Astrocyte (in vitro differentiated cells and primary cell): ENCODE results near the gene TGIF1.

ENCODE experiments used
- EZH2 ChIP-seq: IDR thresholded peaks from 2 replicates; pipeline ENCODE4 v1.6.1; 2012; ENCODE audit warnings: mild to moderate bottlenecking, low read length, inconsistent platforms; ENCODE audit not compliant: insufficient read depth
- TF ChIP-seq, protein P1 (sequence below): IDR thresholded peaks from 2 replicates; pipeline ENCODE4 v1.5.1; 2011; ENCODE audit warnings: low read depth, mild to moderate bottlenecking, inconsistent platforms, low read length, moderate library complexity; ENCODE audit not compliant: insufficient read depth

DNA sequence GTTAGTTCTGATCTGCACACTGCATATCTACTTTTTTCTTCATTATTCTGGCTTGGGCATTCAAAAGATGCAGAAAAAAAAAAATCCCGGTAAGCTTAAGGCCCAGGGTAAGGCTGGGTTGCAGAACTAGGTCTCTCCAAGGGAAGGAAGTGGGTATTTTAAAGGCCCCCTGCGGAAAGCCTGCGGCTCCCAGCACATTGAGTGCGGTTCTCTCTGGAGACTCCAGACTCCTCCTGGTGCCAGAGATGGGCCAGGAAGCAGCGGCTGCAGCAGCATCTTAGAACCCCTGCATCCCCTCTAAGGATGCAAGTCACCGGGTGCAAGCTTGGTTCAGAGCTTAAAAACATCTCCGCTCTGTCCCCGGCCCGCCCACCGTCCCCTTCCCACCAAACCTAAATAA, 49.5 kb downstream of the TGIF1 start:
- TF ChIP-seq, protein P1, sequence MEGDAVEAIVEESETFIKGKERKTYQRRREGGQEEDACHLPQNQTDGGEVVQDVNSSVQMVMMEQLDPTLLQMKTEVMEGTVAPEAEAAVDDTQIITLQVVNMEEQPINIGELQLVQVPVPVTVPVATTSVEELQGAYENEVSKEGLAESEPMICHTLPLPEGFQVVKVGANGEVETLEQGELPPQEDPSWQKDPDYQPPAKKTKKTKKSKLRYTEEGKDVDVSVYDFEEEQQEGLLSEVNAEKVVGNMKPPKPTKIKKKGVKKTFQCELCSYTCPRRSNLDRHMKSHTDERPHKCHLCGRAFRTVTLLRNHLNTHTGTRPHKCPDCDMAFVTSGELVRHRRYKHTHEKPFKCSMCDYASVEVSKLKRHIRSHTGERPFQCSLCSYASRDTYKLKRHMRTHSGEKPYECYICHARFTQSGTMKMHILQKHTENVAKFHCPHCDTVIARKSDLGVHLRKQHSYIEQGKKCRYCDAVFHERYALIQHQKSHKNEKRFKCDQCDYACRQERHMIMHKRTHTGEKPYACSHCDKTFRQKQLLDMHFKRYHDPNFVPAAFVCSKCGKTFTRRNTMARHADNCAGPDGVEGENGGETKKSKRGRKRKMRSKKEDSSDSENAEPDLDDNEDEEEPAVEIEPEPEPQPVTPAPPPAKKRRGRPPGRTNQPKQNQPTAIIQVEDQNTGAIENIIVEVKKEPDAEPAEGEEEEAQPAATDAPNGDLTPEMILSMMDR = no peak
- TF ChIP-seq EZH2 = no peak
